8988T (cell line): ENCODE data around the gene P4HB.

Experiments used
- DNase-seq: peaks from one replicate; pipeline ENCODE4 v3.0.0; 2011

Gene P4HB

DNA sequence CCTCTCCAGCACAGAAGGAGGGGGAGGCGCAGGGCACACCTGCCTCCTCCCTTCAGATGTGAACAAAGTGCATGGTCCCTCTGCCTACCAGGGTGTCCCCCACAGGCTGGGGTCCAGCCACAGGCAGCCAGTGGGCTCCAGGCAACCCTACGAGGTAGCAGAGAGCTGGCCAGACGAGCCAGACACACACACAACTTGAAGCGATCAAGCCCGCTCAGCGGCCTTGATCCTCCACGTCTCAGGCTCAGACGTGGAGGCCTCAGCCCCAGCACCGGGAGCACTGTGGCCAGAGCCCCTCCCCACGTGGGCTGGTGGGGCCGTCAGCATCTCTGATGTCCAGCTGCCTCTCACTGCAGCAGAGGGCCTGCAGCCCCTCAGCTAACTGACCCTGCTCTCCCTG is 35.7 kb downstream of the P4HB start:
- no peak for DNase-seq

DNA sequence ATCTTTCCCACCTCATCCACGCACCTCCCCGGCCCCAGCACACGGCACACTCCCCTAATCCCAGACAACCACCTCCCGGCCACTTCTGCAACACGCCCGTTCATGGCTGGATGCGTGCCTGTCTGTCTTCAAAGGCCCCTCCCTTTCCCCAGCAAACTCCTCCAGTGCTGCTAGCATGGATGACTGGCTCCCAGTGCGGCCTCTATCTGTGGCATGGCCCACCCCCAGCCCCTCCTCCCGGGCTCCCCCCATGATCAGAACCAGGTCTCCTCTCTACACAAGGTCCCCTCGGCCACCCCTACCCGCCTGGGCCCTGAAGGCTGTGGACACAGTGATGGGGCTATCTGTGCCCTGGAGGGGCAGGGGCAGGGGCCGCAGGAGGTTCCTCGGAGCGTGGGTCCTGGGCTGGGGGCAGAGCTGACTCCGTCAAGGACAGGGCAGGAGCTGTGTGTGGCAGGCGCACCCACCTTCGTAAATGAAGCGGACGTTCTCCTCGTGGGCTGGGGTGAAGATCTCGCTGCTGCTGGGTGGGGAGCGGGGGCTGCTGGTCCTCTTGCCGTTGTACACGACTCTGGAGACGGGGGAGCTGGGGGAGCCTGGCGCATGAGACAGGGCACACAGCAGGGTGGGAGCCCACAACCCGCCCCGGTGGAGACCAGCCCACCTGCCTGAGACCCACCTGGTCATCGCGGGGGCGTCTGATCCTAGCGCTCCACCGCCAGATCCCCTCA is 36.4 kb downstream of the P4HB start:
- no peak for DNase-seq

DNA sequence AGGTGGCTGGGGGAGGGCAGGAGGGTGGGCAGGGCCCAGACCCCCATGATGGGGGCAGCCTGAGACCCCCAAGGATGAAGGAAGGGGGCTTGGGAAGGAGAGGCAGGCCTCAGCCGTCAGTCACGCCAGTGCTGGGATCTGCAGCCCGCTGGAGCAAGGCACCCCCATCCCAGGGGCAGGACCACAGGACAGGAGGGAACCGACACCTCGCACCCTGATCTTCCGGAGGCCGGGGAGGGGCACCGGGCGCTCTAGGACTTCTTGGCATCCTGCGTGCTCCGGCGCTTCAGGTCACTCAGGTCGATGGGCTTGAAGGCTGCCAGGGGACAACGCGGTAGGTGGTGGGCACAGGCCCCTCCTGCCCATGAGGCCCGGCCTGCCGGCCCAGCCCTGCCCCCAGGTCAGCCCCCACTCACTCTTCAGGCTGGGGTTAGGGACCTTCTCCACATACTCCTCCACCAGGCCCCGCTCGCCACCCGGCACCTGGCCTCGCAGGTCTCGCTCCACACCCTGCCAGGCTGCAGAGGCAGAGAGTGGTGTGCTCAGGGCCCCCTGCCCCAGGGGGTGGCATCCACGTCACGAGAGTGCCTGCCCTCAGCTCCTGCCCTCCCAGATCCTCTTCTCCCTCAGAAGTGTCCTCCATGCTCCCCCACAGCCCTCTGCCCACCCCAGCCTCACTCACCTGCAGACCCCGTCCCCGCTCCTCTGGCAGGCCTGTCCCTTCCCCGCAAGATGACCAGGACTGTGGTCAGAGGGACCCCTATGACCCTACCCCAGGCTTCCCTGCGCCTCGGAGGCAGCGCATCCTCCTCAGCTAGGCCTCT is 37.1 kb downstream of the P4HB start:
- DNase-seq: no peak

DNA sequence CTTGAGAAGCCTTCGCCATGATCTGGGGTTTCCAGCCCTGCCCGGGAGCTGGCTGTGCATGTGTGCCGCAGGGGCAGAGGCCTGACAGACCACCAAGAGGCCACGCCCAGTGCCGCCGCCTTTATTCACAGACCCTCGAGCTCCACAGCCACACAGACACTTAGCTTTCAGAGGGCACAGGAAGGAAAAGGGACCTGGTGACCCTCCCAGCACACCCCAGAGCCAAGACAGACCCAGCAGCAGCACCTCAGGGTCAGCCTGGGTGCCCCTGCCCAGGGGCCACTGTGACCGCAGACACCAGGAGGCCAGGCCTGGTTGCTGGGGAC is 38.1 kb downstream of the P4HB start:
- no peak for DNase-seq

DNA sequence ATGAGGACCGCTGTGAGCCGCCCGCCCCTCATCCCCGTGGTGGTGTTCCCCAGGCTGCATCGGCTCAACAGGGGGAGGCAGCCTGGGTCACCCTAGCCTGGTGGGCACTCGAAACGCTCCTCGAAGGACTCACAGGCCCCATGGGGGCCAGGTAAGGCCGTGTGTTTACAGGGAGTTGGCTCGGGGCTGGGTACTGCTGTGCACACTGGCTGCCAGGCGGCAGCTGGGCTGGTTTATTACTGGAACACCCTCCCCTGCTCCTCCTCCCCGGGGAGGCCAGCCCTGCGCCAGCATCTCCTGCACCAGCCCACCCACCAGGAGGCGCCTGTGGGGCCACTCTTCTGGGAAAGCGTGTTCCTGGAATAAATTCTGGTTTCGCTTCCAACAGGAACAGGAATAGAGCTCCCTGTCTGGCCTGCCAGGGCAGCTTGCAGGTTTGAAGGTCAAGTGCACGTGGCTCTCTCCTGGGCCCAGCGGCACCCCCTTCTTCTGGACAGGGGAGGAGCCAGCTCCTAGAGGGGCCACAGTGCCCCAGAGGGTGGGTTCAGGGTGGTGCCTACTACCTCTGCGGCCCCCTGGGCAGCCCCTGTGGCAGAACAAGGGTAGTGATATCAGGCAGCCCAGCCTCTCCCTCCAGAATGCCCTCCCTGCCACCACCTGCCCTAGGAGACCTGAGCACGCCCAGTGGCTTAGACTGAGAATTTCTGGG is 38.6 kb downstream of the P4HB start:
- peak; percentile 87 for DNase-seq

DNA sequence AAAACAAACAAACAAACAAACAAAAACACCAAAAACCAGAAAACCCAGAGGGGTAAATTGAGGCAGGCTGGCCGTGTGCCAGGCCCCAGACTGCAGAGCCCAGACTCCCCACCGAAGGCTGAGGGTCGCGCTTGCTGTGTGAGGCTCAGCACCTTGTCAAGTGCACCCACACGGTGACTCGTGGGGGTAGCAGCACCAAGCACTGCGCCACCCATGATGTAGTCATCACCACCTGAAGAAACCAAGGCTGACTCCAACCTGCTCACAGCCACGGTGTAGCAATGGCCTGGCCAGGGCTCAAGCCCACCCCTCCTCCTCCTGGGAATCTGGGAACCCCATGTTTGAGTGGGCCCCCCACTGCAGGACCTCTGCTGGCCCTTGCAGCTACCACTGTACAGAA is 39.2 kb downstream of the P4HB start:
- DNase-seq: no peak

DNA sequence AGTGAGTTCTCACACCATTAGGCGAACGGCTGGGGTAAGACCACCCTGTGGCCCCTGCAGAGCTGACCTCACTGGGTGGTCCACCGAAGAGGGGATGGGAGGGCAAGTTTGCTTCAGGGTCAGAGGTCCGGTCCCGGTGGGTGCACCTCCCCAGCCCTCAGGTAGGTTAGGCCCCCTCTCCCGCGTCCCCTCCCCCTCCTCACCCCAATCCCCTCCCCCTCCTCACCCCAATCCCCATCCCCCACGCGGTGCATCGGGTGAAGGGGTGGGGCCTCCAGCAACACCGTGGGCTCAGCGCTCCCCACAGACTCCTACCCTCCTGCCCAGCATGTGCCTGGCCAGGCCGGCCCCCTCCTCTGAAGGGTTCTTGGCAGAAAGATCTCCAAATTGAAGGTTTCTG is 40.6 kb downstream of the P4HB start:
- no peak for DNase-seq

DNA sequence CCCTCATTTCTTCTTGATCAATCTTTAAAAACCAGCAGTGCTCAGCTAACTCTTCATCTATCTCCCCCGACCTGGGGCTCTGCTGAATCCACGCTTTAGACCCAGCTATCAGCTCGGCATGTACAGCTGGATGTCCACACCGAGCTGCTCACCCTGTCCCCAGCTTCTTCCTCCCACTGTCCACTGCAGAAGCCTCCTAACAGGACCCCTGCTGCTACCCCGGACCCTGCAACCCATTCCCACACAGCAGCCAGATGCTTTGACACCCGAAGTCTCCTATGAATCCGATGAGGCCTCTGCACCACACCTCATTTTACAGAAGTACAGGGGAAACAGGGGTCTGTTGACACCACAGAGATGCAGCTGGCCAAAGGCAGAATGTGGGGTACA is 42.6 kb downstream of the P4HB start:
- DNase-seq: no peak

DNA sequence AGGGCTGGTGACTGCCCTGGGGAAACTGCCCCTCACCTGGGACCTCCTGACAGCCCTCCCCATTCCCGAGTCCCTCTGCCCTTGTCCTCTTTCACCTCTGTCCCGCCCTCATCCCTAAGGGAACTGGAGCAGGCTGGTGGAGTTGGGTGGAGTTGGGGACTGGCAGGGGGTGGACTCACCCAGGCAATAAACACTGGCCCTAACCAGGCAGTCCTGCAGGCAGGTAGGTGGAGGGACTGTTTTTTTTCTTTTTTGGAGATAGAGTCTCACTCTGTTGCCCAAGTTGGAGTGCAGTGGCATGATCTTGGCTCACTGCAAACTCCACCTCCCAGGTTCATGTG is 44.7 kb downstream of the P4HB start:
- DNase-seq: no peak

DNA sequence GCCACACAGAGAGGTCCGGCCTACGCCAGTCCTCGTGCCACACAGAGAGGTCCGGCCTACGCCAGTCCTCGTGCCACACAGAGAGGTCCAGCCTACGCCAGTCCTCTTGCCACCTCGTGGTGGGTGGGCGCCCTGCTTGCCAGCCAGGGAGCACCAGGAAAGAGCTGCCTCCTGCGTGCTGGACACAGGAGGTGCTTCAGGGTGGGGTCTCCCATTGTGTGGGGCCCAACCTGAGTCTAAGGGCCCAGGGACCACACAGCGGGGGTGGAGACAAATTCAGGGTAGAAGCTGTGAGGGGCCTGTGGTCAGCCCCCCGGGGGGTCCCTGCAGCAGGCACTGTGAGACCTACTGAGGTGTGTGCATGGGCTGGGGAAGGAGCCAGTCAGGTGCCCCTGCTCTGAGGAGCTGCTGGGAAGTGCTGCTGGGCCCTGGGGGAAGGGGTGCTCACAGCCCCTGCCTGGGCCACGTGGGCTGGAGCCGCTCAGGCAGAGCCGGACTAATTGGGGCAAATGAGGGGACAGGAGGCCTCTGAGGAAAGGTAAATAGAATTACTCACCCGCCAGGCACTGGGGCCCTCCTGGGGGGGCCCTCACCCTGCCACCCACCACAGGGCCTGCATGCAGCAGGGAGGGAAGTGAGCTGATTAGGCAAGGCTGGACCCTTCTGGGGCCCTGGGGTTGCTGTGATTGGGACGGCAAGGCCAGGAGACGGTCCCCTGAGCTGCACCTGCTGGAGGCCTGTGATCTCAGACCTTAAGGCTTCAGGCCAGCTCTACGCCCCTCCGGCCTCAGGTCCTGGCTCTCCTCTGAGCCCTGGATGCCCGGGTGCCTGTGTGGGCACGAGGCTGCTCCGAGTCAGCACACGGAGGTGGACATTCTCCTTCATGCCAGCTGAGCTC is 45.3 kb downstream of the P4HB start:
- DNase-seq: no peak

DNA sequence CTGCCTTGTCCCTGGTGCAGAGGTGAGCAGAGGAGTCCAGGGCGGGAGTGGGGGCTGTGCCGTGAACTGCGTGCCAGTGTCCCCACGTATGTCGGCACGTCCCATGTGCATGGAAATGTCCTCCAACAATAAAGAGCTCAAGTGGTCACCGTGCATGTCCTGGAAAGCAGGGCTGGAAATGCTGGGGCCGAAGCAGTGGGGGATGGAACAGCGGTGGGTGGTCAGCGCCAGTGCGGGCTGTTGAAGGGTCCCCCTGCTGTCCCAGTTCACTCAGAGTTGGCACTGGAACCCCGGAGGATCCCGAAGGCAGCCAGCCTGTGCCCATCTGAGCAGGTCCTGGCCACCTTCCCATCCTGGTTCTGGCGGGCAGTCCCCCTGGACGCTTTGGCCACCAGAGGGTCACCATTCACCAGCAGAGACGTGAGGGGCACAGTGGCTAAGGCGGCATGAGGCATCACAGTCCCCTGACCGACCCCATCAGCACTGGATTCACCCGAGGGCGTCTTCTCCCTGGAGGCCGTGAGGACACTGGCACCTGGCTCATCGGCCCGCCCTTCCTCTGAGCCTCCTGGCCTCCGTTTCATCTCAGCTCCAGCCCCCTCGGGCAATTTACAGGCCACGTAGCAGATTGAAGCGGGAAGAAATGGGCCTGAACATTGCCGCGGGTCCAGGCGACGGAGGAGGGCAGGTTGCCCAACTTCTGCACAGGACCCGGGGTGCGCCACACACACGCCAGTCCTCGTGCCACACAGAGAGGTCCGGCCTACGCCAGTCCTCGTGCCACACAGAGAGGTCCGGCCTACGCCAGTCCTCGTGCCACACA is 46.3 kb downstream of the P4HB start:
- no peak for DNase-seq

DNA sequence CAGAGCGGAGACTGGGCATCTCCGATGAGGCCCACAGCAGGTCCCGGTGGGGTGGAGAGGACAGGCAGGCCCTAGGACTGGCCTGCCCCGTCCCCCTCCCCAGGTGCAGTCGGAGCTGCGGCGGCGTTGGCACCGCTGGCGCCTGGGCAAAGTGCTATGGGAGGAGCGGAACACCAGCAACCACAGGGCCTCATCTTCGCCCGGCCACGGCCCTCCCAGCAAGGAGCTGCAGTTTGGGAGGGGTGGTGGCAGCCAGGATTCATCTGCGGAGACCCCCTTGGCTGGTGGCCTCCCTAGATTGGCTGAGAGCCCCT is 47.0 kb downstream of the P4HB start:
- no peak for DNase-seq

DNA sequence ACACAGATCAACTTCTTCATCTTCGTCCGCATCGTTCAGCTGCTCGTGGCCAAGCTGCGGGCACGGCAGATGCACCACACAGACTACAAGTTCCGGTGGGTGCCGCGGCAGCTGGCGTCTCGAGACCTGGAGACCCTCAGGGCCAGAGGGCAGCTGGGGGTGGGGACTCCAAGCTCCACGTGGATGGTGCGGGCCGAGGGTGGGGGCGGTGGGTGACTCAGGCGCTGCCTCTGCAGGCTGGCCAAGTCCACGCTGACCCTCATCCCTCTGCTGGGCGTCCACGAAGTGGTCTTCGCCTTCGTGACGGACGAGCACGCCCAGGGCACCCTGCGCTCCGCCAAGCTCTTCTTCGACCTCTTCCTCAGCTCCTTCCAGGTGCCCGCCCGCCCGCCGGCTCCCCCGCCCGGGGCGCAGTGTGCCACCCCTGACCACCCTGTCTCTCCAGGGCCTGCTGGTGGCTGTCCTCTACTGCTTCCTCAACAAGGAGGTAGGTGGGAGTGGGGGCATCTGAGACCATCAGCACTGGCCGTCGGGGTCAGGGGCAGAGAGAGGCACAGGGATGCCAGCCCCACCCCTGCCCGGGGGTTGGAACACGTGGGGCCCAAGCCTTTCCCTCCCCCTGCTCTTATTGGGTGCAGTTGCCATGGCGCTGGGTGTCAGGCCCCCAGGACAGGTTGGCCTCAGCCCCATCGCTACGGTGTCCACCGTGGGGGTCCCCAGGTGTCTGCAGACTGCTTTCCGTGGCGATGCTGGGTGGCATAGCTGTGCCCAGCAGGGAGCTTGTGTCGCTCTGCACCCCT is 47.6 kb downstream of the P4HB start:
- DNase-seq: no peak

DNA sequence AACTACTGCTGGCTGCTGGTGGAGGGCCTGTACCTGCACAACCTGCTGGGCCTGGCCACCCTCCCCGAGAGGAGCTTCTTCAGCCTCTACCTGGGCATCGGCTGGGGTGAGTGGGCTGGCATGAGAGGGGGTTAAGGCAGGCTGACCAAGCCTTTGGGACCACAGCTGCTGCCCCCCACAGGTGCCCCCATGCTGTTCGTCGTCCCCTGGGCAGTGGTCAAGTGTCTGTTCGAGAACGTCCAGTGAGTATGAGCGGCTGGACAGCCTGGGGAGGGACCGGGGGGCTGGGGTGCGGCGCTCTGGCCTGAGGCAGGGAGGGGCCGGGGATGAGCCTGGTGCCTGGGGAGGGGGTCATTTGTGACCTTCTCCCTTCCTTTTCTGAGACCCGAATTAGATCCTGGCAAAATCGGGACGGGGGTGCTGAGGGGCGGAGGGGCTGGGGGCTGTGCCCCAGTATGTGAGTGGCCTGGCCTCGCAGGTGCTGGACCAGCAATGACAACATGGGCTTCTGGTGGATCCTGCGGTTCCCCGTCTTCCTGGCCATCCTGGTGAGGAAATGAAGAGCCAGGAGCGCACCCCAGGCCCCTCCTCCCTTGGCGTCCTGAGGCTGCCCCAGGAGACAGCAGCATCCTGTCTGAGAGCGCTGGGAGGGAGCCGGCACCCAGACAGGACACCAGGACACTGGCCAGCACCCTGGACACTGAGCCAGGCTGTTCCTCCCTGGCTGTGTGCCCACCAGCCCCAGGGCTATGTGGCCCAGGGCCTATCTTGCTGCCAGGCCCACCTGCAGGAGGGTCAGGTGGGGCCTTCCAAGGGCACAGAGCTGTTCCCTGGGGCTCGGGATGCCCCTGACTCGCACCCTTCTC is 48.4 kb downstream of the P4HB start:
- no peak for DNase-seq

DNA sequence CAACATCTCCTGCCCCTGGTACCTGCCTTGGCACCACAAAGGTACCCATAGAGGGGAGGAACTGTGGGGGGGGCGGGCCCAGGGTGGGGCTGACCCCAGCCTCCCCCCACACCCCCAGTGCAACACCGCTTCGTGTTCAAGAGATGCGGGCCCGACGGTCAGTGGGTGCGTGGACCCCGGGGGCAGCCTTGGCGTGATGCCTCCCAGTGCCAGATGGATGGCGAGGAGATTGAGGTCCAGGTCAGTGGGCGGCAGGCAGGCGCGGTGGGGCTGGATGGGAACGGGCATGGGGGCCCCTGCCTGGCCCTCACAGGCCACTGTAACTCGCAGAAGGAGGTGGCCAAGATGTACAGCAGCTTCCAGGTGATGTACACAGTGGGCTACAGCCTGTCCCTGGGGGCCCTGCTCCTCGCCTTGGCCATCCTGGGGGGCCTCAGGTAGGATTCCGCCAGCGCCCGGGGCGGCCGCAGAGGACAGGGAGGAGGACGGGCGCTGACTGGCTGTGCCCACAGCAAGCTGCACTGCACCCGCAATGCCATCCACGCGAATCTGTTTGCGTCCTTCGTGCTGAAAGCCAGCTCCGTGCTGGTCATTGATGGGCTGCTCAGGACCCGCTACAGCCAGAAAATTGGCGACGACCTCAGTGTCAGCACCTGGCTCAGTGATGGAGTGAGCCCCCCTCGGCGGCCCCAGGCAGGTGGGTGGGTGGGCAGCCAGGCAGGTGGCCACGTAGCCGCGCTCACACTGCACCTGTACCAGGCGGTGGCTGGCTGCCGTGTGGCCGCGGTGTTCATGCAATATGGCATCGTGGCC is 49.2 kb downstream of the P4HB start:
- no peak for DNase-seq

DNA sequence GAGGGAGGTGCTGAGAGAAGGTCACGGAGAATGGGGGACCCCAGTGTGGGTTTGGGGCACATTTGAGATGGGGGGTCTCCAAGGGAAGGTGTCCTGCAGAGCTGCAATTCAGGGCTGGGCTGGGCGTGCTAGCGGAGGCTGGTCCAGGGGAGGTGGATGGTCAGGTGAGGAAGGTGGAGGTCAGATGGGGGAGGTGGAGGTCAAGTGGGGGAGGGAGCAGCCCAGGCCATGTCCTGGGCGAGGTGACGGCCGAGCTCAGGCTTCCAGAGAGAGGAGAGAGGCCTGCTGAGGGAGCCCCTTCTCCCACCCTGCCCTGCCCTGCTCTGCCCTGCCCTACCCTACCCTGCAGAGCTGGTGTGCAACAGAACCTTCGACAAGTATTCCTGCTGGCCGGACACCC is 49.9 kb downstream of the P4HB start:
- no peak for DNase-seq

DNA sequence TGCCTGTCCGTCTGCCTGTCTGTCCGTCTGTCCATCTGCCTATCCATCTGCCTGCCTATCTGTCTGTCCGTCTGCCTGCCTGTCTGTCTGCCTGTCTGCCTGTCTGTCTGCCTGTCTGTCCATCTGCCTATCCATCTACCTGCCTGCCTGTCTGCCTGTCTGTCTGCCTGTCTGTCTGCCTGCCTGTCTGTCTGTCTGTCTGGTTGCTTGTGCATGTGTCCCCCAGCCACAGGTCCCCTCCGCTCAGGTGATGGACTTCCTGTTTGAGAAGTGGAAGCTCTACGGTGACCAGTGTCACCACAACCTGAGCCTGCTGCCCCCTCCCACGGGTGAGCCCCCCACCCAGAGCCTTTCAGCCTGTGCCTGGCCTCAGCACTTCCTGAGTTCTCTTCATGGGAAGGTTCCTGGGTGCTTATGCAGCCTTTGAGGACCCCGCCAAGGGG is 50.8 kb downstream of the P4HB start:
- DNase-seq: no peak

DNA sequence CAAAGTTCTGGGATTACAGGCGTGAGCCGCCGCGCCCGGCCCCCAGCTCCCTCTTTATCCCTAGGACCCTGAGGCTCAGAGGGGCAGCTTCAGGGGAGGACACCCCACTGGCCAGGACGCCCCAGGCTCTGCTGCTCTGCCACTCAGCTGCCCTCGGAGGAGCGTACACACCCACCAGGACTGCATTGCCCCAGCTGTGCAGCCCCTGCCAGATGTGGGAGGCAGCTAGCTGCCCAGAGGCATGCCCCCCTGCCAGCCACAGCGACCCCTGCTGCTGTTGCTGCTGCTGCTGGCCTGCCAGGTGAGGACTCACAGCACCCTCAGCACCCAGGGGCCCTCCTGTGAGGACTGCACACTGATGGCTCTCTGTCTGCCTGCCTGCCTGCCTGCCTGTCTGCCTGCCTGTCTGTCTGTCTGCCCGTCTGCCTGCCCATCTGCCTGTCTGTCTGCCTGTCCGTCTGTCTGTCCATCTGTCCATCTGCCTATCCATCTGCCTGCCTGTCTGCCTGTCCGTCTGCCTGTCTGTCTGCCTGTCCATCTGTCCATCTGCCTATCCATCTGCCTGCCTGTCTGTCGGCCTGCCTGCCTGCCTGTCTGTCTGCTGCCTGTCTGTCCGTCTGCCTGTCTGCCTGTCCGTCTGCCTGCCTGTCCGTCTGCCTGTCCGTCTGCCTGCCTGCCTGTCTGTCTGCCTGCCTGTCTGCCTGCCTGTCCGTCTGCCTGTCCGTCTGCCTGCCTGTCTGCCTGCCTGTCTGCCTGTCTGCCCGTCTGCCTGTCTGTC is 51.4 kb downstream of the P4HB start:
- no peak for DNase-seq

DNA sequence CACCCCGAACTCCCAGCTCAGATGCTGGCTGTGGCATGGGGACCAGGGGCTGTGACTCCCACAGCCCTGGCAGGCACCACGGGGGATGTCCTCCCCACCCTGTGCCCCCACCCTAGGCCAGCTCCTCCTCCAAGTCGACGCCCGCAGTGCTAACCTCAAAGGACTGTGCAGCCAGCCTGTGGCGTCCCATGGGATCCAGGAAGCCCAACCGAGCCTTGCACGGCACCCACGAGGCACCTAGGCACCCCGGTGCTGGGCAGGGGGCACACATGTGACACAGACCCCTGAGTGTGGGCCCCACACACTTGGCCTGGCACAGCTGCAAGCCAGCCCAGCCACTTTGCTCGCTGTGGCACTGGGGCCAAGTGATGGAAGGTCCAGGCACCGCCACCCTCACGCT is 52.5 kb downstream of the P4HB start:
- DNase-seq: no peak
